C4-2B (cell line): Measurements from ENCODE around the gene P3H3.

Source experiments
- CTCF ChIP-seq: fragments of 450-650 bp; conservative IDR thresholded peaks from 2 replicates; pipeline ENCODE4 v1.5.1; 2017; ENCODE audit warnings: mild to moderate bottlenecking
- ZFX ChIP-seq: fragments of 450-650 bp; IDR thresholded peaks from 2 replicates; pipeline ENCODE4 v1.6.1; 2017

- TF ChIP-seq CTCF (peak; percentile 96), ZFX (no peak)
Observed at GRCh38 chr12:6869049-6870021, 41.1 kb downstream of the P3H3 start.
